ENCODE measurements around the gene ZNF469. TPM values are rescaled to one million over a fixed set of nuclear protein-coding genes. Genes with fewer than 3 reads are reported as not detected.
A peak's percentile ranks its signal among the peaks of the same experiment; 100 is the strongest.

ZNF469 gene
- total and polyA plus RNA-seq, 9 of the 15 experiments (the other 6 are each of a cell fraction or from before 2014, with no cell fraction given) = 0.01 to 0.04 TPM; not detected in 7

DNA sequence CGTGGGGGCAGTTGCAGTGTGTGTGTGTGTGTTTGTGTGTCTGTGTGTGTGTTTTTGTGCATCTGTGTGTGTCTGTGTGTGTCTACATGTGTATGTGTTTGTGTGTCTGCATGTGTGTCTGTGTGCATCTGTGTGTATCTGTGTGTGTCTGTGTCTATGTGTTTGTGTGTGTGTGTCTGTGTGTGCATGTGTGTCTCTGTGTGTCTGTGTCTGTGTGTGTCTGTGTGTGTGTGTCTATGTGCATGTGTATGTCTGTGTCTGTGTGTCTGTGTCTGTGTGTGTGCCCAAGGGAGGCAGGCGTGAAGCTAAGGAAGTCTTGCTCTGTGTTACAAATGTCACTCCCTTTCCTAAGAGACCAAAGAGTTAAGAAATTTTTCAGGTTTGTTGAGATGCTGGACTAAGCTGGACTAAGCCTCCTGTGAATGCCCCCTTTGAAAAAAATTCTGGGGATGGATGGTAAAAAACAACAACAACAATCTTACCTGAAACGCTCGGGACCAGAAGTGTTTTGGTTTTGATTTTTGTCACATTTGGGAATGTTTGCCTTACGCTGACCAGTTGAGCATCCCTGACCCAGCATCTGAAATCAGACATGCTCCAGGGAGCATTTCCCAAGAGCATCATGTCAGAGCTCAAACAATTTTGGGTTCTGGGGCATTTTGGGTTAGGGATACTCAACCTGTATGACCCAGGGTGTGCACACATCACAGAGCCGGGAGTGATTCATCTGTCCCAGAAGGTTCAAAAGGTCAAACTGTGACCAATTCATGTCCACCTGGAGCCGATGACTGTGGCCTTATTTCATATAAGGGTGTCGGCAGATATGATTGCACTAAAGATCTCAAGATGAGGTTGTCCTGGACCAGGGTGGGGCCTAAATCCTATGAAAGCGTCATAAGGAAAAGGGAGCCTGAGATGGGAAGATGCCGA, 48.6 kb upstream of the ZNF469 start (continued):
- TF ChIP-seq, protein P1, sequence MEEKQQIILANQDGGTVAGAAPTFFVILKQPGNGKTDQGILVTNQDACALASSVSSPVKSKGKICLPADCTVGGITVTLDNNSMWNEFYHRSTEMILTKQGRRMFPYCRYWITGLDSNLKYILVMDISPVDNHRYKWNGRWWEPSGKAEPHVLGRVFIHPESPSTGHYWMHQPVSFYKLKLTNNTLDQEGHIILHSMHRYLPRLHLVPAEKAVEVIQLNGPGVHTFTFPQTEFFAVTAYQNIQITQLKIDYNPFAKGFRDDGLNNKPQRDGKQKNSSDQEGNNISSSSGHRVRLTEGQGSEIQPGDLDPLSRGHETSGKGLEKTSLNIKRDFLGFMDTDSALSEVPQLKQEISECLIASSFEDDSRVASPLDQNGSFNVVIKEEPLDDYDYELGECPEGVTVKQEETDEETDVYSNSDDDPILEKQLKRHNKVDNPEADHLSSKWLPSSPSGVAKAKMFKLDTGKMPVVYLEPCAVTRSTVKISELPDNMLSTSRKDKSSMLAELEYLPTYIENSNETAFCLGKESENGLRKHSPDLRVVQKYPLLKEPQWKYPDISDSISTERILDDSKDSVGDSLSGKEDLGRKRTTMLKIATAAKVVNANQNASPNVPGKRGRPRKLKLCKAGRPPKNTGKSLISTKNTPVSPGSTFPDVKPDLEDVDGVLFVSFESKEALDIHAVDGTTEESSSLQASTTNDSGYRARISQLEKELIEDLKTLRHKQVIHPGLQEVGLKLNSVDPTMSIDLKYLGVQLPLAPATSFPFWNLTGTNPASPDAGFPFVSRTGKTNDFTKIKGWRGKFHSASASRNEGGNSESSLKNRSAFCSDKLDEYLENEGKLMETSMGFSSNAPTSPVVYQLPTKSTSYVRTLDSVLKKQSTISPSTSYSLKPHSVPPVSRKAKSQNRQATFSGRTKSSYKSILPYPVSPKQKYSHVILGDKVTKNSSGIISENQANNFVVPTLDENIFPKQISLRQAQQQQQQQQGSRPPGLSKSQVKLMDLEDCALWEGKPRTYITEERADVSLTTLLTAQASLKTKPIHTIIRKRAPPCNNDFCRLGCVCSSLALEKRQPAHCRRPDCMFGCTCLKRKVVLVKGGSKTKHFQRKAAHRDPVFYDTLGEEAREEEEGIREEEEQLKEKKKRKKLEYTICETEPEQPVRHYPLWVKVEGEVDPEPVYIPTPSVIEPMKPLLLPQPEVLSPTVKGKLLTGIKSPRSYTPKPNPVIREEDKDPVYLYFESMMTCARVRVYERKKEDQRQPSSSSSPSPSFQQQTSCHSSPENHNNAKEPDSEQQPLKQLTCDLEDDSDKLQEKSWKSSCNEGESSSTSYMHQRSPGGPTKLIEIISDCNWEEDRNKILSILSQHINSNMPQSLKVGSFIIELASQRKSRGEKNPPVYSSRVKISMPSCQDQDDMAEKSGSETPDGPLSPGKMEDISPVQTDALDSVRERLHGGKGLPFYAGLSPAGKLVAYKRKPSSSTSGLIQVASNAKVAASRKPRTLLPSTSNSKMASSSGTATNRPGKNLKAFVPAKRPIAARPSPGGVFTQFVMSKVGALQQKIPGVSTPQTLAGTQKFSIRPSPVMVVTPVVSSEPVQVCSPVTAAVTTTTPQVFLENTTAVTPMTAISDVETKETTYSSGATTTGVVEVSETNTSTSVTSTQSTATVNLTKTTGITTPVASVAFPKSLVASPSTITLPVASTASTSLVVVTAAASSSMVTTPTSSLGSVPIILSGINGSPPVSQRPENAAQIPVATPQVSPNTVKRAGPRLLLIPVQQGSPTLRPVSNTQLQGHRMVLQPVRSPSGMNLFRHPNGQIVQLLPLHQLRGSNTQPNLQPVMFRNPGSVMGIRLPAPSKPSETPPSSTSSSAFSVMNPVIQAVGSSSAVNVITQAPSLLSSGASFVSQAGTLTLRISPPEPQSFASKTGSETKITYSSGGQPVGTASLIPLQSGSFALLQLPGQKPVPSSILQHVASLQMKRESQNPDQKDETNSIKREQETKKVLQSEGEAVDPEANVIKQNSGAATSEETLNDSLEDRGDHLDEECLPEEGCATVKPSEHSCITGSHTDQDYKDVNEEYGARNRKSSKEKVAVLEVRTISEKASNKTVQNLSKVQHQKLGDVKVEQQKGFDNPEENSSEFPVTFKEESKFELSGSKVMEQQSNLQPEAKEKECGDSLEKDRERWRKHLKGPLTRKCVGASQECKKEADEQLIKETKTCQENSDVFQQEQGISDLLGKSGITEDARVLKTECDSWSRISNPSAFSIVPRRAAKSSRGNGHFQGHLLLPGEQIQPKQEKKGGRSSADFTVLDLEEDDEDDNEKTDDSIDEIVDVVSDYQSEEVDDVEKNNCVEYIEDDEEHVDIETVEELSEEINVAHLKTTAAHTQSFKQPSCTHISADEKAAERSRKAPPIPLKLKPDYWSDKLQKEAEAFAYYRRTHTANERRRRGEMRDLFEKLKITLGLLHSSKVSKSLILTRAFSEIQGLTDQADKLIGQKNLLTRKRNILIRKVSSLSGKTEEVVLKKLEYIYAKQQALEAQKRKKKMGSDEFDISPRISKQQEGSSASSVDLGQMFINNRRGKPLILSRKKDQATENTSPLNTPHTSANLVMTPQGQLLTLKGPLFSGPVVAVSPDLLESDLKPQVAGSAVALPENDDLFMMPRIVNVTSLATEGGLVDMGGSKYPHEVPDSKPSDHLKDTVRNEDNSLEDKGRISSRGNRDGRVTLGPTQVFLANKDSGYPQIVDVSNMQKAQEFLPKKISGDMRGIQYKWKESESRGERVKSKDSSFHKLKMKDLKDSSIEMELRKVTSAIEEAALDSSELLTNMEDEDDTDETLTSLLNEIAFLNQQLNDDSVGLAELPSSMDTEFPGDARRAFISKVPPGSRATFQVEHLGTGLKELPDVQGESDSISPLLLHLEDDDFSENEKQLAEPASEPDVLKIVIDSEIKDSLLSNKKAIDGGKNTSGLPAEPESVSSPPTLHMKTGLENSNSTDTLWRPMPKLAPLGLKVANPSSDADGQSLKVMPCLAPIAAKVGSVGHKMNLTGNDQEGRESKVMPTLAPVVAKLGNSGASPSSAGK (IDR thresholded peaks at IDR 0.05) = peak; percentile 15; the same call in 1 of the 2 replicates
- TF ChIP-seq, protein P2, sequence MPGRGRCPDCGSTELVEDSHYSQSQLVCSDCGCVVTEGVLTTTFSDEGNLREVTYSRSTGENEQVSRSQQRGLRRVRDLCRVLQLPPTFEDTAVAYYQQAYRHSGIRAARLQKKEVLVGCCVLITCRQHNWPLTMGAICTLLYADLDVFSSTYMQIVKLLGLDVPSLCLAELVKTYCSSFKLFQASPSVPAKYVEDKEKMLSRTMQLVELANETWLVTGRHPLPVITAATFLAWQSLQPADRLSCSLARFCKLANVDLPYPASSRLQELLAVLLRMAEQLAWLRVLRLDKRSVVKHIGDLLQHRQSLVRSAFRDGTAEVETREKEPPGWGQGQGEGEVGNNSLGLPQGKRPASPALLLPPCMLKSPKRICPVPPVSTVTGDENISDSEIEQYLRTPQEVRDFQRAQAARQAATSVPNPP (IDR thresholded peaks at IDR 0.05; ENCODE audit: borderline replicate concordance, insufficient read depth, insufficient read length) = no peak
- TF ChIP-seq SRSF9 (IDR thresholded peaks at IDR 0.05; ENCODE audit: borderline replicate concordance, low read depth, low read length) (no peak), HOXB6 (CRISPR knock-in tag; IDR thresholded peaks at IDR 0.05; ENCODE audit: borderline replicate concordance) (0 out of 2 replicates have a peak, but pooled peaks have one; percentile 45), ZNF24 (IDR thresholded peaks at IDR 0.05) (no peak), KHSRP (IDR thresholded peaks at IDR 0.05) (0 out of 2 replicates have a peak, but pooled peaks have one; percentile 19)
- TF ChIP-seq, protein P3, sequence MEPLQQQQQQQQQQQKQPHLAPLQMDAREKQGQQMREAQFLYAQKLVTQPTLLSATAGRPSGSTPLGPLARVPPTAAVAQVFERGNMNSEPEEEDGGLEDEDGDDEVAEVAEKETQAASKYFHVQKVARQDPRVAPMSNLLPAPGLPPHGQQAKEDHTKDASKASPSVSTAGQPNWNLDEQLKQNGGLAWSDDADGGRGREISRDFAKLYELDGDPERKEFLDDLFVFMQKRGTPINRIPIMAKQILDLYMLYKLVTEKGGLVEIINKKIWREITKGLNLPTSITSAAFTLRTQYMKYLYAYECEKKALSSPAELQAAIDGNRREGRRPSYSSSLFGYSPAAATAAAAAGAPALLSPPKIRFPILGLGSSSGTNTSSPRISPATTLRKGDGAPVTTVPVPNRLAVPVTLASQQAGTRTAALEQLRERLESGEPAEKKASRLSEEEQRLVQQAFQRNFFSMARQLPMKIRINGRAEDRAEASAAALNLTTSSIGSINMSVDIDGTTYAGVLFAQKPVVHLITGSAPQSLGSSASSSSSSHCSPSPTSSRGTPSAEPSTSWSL (CRISPR knock-in tag; IDR thresholded peaks at IDR 0.05; ENCODE audit: borderline replicate concordance) = no peak

All from K562 (cell line).